ENCODE data around the gene GALNTL6.
"Not testable (repeated sequence)": the region's sequence is repeated elsewhere in the genome, so short reads cannot be mapped to it uniquely, and the experiment has no call there.

GALNTL6 gene

GRCh38 chr4:172850838-172851237 lies 1037.6 kb downstream of the GALNTL6 start:
- DNase-seq (ENCODE audit: low read depth in 2 of 2, low spot score in 1 of 2), result no peak

GRCh38 chr4:172851534-172851933 lies 1038.3 kb downstream of the GALNTL6 start:
- DNase-seq (ENCODE audit: low read depth in 2 of 2, low spot score in 1 of 2), result no peak

- DNase-seq (ENCODE audit: low read depth in 2 of 2, low spot score in 1 of 2), result no peak
Observed at GRCh38 chr4:172857026-172857425, 1043.8 kb downstream of the GALNTL6 start.

DNA sequence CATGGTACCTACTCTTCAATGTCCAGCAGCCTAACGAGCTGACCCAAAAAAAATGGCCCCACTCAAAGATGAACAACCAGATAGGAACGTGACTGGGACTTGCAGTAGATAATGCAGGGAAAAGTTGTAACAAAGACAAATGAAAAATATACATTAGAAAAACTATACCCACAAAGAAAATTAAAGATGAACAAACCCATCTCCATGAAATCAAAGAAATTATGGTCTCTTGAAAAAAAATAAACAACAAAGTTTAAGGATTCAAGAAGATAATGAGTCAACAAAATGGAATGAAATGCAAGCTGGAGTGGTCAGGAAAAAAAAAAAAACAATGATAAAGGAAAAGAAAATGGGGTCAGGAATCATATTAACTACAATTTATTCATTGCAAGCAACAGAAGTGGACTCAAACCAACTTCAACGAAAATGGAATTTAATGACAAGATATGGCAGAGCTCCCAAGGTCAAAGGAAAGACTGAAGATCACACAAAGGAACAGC lies 1045.6 kb downstream of the GALNTL6 start:
- DNase-seq (ENCODE audit: low read depth in 2 of 2, low spot score in 1 of 2), result no peak

DNA sequence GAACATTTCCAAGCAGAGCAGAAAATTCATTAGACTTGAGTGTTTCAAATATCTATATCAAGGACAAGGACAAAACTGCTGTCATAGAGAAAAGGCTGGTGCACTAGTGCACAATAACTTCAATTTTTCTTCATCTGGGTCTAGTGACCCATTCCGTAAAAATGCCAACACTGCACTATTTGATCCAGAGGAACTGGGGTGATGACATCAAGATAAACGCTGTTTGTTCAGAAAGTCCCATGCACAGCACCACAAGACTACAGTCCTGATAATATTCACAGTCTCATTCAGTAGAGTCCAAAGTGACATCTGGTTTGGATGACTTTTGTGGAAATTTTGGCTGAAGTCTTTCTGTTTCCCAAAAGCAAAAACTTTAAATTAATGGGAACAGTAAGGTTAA lies 1051.9 kb downstream of the GALNTL6 start:
- DNase-seq (ENCODE audit: low read depth in 2 of 2, low spot score in 1 of 2), result no peak

GRCh38 chr4:172865531-172866127 lies 1052.4 kb downstream of the GALNTL6 start:
- DNase-seq (ENCODE audit: low read depth in 2 of 2, low spot score in 1 of 2), result no peak

DNA sequence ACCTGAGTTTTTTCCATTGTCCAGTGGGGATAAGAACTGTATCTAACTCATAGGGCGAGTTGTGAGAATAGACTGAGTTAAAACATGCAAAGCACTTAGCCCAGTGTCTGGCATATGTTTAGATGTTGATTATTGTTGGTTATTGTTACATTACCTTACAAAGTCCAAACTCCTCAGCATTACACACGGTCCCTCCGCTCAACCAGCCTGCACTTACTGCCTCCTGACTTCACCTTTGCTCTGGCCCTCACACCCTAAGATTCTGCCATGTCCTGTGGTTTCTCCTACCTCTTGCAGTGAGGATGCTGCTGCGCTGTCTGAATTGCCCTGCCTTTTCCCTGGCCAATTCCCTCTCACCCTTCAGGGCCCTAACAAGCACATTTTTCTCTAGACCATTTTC lies 1053.2 kb downstream of the GALNTL6 start:
- no peak for DNase-seq (ENCODE audit: low read depth in 2 of 2, low spot score in 1 of 2)

GRCh38 chr4:172867835-172868234 lies 1054.6 kb downstream of the GALNTL6 start:
- DNase-seq (ENCODE audit: low read depth in 2 of 2, low spot score in 1 of 2), result no peak

DNA sequence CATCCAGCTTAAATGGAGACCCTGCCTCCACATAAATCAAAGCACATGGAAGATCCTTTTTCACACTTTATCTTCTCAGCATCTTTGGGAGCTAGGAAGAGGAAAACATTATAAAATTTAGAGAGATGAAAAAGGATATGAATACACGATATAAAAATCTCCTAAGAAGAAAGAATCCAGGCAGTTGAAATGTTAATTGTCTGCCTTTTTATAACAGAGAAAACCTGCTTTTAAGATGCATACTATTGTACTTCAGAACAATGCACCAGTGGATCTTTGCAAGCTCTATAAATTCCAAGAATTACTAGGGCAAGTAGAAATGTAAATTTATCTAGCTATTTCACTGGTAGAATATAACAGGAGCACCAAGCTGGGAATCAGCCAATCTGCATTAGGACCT lies 1055.1 kb downstream of the GALNTL6 start:
- DNase-seq (ENCODE audit: low read depth in 2 of 2, low spot score in 1 of 2), result no peak

- DNase-seq (ENCODE audit: low read depth in 2 of 2, low spot score in 1 of 2), result no peak
Observed at GRCh38 chr4:172869621-172870268, 1056.5 kb downstream of the GALNTL6 start.

GRCh38 chr4:172871381-172871780 lies 1058.2 kb downstream of the GALNTL6 start:
- no peak for DNase-seq (ENCODE audit: low read depth in 2 of 2, low spot score in 1 of 2)

GRCh38 chr4:172874944-172875343 lies 1061.7 kb downstream of the GALNTL6 start:
- no peak for DNase-seq (ENCODE audit: low read depth in 2 of 2, low spot score in 1 of 2)

- DNase-seq (ENCODE audit: low read depth in 2 of 2, low spot score in 1 of 2), result no peak
Observed at GRCh38 chr4:172876394-172876793, 1063.2 kb downstream of the GALNTL6 start.

GRCh38 chr4:172881645-172882044 lies 1068.4 kb downstream of the GALNTL6 start:
- DNase-seq (ENCODE audit: low read depth in 2 of 2, low spot score in 1 of 2), result no peak

DNA sequence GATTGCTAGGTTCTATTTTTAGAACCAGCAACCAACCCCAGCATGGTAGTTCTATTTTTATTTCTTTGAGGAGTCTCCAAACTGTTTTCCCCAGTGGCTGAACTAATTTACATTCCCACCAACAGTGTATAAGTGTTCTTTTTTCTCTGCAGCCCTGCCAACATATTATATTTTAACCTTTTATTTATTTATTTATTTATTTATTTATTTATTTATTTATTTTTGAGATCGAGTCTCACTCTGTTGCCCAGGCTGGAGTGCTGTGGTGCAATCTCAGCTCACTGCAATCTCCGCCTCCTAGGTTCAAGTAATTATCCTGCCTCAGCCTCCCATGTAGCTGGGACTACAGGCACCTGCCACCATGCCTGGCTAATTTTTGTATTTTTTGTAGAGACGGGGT lies 1074.2 kb downstream of the GALNTL6 start:
- not testable (repeated sequence) for DNase-seq (ENCODE audit: low read depth in 2 of 2, low spot score in 1 of 2)

- DNase-seq (ENCODE audit: low read depth in 2 of 2, low spot score in 1 of 2), result no peak
Observed at GRCh38 chr4:172887959-172888358, 1074.8 kb downstream of the GALNTL6 start.

- no peak for DNase-seq (ENCODE audit: low read depth in 2 of 2, low spot score in 1 of 2)
Observed at GRCh38 chr4:172892300-172892699, 1079.1 kb downstream of the GALNTL6 start.

GRCh38 chr4:172895699-172896098 lies 1082.5 kb downstream of the GALNTL6 start:
- DNase-seq (ENCODE audit: low read depth in 2 of 2, low spot score in 1 of 2), result no peak

DNA sequence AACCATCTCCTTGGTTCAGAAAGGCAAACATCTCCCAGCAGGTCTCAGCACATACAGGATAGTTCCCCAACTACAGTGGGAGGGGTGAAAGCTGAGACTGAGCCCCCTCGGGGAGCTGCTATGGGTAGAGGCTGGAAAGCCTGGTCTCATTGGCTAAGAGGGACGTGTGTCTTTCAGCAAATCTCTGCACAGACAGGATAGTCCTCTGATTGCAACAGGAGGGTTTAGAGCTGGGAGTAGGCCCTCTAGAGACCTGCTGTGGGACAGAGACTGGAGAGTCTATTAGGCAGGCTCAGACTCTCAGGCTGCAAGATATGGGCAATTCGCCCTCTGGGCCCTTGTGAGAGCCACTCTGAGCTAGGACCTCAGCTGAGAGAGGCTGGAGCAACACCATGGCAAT lies 1083.8 kb downstream of the GALNTL6 start:
- no peak for DNase-seq (ENCODE audit: low read depth in 2 of 2, low spot score in 1 of 2)

DNA sequence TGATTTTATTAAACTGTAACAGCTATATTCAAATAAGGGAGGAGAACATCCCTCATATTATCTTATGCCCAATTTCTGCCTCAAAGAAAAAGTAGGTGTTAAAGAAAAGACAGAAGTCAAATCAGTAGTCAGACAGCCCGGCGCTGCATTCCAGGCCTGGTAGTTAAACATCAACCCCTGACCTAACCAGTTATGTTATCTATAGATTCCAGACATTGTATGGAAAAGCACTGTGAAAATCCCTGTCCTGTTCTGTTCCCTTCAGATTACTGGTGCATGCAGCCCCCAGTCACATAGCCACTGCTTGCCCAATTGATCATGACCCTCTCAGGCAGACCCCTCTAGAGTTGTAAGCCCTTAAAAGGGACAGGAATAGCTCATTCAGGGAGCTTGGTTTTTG lies 1085.5 kb downstream of the GALNTL6 start:
- DNase-seq (ENCODE audit: low read depth in 2 of 2, low spot score in 1 of 2), result no peak

- DNase-seq (ENCODE audit: low read depth in 2 of 2, low spot score in 1 of 2), result no peak
Observed at GRCh38 chr4:172899861-172900260, 1086.7 kb downstream of the GALNTL6 start.

DNA sequence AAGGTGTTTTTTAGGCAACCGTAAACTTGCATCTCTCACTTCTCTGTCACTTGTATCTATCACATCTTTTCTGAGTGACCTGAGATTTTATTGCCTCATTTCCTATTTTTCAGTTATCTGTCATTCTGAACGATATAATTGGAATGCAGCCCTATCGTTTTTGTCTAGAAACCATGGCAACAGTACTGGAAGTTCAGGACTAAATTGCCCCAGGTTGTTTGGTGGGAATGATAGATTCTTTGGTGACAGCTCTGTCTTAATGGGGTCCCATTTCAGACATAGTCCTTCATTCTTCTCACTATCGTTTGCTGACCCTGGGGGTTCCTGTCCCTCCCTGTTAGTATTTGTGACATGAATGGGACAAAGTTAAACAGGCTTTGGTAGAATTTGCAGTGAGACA lies 1087.7 kb downstream of the GALNTL6 start:
- DNase-seq (ENCODE audit: low read depth in 2 of 2, low spot score in 1 of 2), result no peak

- DNase-seq (ENCODE audit: low read depth in 2 of 2, low spot score in 1 of 2), result not testable (repeated sequence)
Observed at GRCh38 chr4:172912468-172912867, 1099.3 kb downstream of the GALNTL6 start.
